CD4-positive, alpha-beta T cell (primary cell): Measurements from ENCODE around the gene NCKAP5. TPM values are rescaled to one million over a fixed set of nuclear protein-coding genes. Genes with fewer than 3 reads are reported as not detected.

ENCODE experiments used
- ATAC-seq: fragments of 200-7000 bp; cut with Tn5 transposase; one replicate; pipeline ENCODE4 v1.10.0; 2022; ENCODE audit warnings: mild to moderate bottlenecking; ENCODE audit not compliant: poor library complexity
- CTCF ChIA-PET: fragments of 350-600 bp; sonication (Branson Sonifier 250); formaldehyde crosslinking; loops from one replicate; lab custom pipeline; 2021; ENCODE audit warnings: antibody characterized with exemption, inconsistent platforms; lab: Charles Lee
- POLR2A ChIA-PET: fragments of 350-600 bp; sonication (Branson Sonifier 250); formaldehyde crosslinking; loops from one replicate; lab custom pipeline; 2021; ENCODE audit warnings: antibody characterized with exemption, inconsistent platforms; lab: Charles Lee
- DNase-seq, 14 experiments: peaks; one replicate each; pipeline ENCODE4 v3.0.0-alpha.2; 2013 to 2020; ENCODE audit warnings: mixed read lengths in 2 of 14
- H3K27ac ChIP-seq, 2 donors: one replicate each; pipeline versions ENCODE4 v1.5.1 to v1.7.0; 2013; ENCODE audit warnings: low read length in 2 of 2, low read depth in 1 of 2, mild to moderate bottlenecking in 1 of 2
- H3K27me3 ChIP-seq, 2 experiments: 1 replicate in 1 of 2; 2 replicates in 1 of 2; pipeline versions ENCODE4 v1.6.1 to v1.7.0; 2013; ENCODE audit warnings: low read length in 2 of 2, control low read depth in 1 of 2, mild to moderate bottlenecking in 1 of 2, moderate library complexity in 1 of 2; ENCODE audit not compliant: insufficient read depth in 2 of 2, control insufficient read depth in 1 of 2
- H3K36me3 ChIP-seq: one replicate; pipeline ENCODE4 v1.6.1; 2013; ENCODE audit warnings: low read length, control low read depth; ENCODE audit not compliant: insufficient read depth
- H3K4me1 ChIP-seq: one replicate; pipeline ENCODE4 v1.6.1; 2013; ENCODE audit warnings: low read length, control low read depth; ENCODE audit not compliant: insufficient read depth
- H3K4me3 ChIP-seq: one replicate; pipeline ENCODE4 v1.5.1; 2013; ENCODE audit warnings: mild to moderate bottlenecking, low read length, moderate library complexity
- H3K9me3 ChIP-seq, 2 experiments: 1 replicate in 1 of 2; 2 replicates in 1 of 2; pipeline versions ENCODE4 v1.6.1 to v1.7.0; 2013; ENCODE audit warnings: low read length in 2 of 2, mild to moderate bottlenecking in 2 of 2, control low read depth in 1 of 2, moderate library complexity in 1 of 2; ENCODE audit not compliant: control insufficient read depth in 1 of 2, insufficient read depth in 1 of 2
- H3K27ac Mint-ChIP-seq: one replicate; pipeline ENCODE4 v1.8.0; 2020; ENCODE audit warnings: mixed read lengths
- H3K27me3 Mint-ChIP-seq: one replicate; pipeline ENCODE4 v1.8.0; 2021; ENCODE audit warnings: mixed read lengths
- H3K36me3 Mint-ChIP-seq: one replicate; pipeline ENCODE4 v1.8.0; 2021; ENCODE audit warnings: low read depth, mixed read lengths
- H3K4me1 Mint-ChIP-seq: one replicate; pipeline ENCODE4 v1.8.0; 2021; ENCODE audit warnings: low read depth, mixed read lengths
- H3K4me3 Mint-ChIP-seq: one replicate; pipeline ENCODE4 v1.8.0; 2020; ENCODE audit warnings: mild to moderate bottlenecking, mixed read lengths
- H3K9me3 Mint-ChIP-seq: one replicate; pipeline ENCODE4 v1.8.0; 2020; ENCODE audit warnings: mixed read lengths
- CTCF ChIP-seq: fragments of 200-600 bp; IDR thresholded peaks from one replicate; pipeline ENCODE4 v1.8.0; 2022; ENCODE audit warnings: antibody characterized with exemption, mild to moderate bottlenecking
- intact Hi-C, 2 experiments: fragments of 100-400 bp; cut with DNase I in 1 of 2; cut with micrococcal nuclease in 1 of 2; formaldehyde crosslinking; loops; one replicate each; pipeline versions ENCODE4 v1.15.1 to v1.9.0; 2023 to 2025; cut with DNase I, micrococcal nuclease
- total RNA-seq, 174 experiments: library from RNA in 2 of 174; stranded (reverse) in 2 of 174; gene quantifications; one replicate each; pipeline ENCODE4 v1.2.3 and lab custom pipeline; 2021 to 2026

NCKAP5 gene
- total RNA-seq, 2 experiments from 2014 or later = not detected

GRCh38 chr2:132664096-132664495, 904.2 kb downstream of the NCKAP5 start:
- Mint-ChIP-seq H3K27ac (no peak overlapping the region), H3K36me3 (no peaks in the 10 kb centered on the region), H3K27me3 (peaks cover 47% of the 10 kb centered on the region), H3K9me3 (no peaks in the 10 kb centered on the region), H3K4me3 (no peak overlapping the region), H3K4me1 (no peaks in the 10 kb centered on the region)
- Histone ChIP-seq H3K36me3 (no peaks in the 10 kb centered on the region), H3K27me3 (peaks cover 7 to 23% of the 10 kb centered on the region in 2 experiments), H3K4me3 (no peak overlapping the region), H3K4me1 (no peaks in the 10 kb centered on the region), H3K27ac (no peak overlapping the region), H3K9me3 (peaks cover 0 to 15% of the 10 kb centered on the region in 2 experiments)
- ChIA-PET CTCF (no interaction called here), POLR2A (no interaction called here)
- TF ChIP-seq CTCF = no peak
- no peak for ATAC-seq
- no peak for DNase-seq
- intact Hi-C loops = no loop called here

GRCh38 chr2:132662732-132663131, 905.5 kb downstream of the NCKAP5 start:
- ChIA-PET POLR2A (no interaction called here), CTCF (no interaction called here)
- H3K36me3 ChIP-seq = no peaks in the 10 kb centered on the region
- no peak for TF ChIP-seq CTCF
- H3K4me1 ChIP-seq = no peaks in the 10 kb centered on the region
- Mint-ChIP-seq H3K36me3 (no peaks in the 10 kb centered on the region), H3K9me3 (no peaks in the 10 kb centered on the region), H3K27me3 (peaks cover 38% of the 10 kb centered on the region), H3K4me3 (no peak overlapping the region), H3K4me1 (no peaks in the 10 kb centered on the region), H3K27ac (no peak overlapping the region)
- intact Hi-C loops = no loop called here
- ATAC-seq (no peak), DNase-seq (no peak)
- no peak overlapping the region for H3K4me3 ChIP-seq
- H3K27ac ChIP-seq = no peak overlapping the region
- H3K27me3 ChIP-seq = peaks cover 0 to 11% of the 10 kb centered on the region in 2 experiments
- H3K9me3 ChIP-seq = peaks cover 0 to 4% of the 10 kb centered on the region in 2 experiments

GRCh38 chr2:132659331-132659730, 908.9 kb downstream of the NCKAP5 start:
- H3K36me3 ChIP-seq = no peaks in the 10 kb centered on the region
- no peaks in the 10 kb centered on the region for H3K27me3 ChIP-seq
- Mint-ChIP-seq H3K9me3 (peaks cover 3% of the 10 kb centered on the region), H3K4me3 (no peak overlapping the region), H3K27ac (no peak overlapping the region), H3K27me3 (peaks cover 6% of the 10 kb centered on the region), H3K36me3 (no peaks in the 10 kb centered on the region), H3K4me1 (no peaks in the 10 kb centered on the region)
- H3K4me1 ChIP-seq = no peaks in the 10 kb centered on the region
- H3K9me3 ChIP-seq = peaks cover 0 to 4% of the 10 kb centered on the region in 2 experiments
- no peak overlapping the region for H3K4me3 ChIP-seq
- intact Hi-C loops = no loop called here
- ChIA-PET POLR2A (no interaction called here), CTCF (no interaction called here)
- H3K27ac ChIP-seq = no peak overlapping the region
- no peak for TF ChIP-seq CTCF
- DNase-seq (no peak), ATAC-seq (no peak)
